ENCODE measurements around the gene LRRN1.
A peak's percentile ranks its signal among the peaks of the same experiment; 100 is the strongest.

The LRRN1 gene

GRCh38 chr3:3799173-3800079 is at the start of gene LRRN1:
Gene LRRN1 (plus strand): TSS chr3:3799431. CDS start chr3:3844642, 45,211 bp downstream.
- DNase-seq: peak; percentile 18 to 30

DNA sequence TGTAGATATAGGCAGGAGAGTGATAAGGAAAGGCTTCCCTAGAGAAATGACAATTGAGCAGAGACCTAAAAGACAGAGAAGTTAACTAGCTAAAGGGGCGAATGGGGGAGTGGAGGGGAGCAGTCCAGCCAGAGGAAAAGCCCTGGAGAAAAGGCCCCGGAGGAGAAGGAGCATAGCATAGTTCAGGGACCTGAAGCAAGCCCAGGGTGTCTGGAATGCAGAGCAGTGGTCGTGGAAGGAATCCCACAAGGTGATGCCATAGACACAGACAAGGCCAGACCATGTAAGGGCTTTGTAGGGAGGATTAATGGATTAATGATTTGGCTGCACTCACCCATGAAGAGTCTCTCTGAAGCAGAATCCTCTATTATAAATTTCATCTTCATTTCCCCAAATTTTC is 45.8 kb upstream of the LRRN1 start:
- DNase-seq: no peak

- no peak for DNase-seq
These were observed 33.6 kb upstream of the LRRN1 start for GRCh38 chr3:3765661-3766060.

- no peak for DNase-seq
These were observed 33.1 kb upstream of the LRRN1 start for GRCh38 chr3:3766140-3766539.

DNA sequence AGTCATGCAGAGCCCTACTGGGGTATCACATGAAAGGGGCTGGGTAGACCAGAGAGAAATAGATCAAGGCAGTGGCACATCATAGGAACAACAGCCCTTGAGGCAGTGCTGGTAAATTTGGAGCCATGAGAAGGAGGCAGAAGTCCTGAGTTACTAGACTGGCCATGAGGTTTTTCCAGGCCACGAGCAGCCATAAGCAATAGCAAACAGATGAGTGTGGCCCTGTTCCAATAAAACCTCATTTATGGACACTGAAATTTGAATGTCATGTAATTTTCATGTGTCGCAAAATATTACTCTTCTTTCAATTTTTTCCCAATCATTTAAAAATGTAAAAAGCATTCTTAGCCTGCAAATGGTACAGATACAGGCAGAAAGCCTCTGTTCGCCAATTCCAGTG is 28.1 kb upstream of the LRRN1 start:
- no peak for DNase-seq

DNA sequence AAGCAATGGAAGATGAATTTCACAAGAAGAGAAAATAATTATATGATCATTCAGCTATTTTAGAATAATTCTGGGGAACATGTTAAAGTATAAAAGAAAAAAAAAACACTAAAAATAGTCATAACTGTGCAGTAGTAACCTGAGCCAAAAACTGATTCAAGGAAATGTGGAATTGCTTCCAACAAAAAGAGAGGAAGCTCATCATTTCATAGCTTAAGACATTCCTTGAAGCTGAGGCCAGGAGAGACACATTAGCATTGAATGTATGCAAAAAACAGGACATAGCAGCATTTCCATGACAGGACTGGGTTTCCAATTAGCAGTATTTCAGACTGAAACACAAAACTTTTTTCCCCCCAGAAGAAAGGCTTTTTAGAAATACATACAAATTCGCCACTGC is 27.7 kb upstream of the LRRN1 start:
- DNase-seq: no peak

- DNase-seq: no peak
These were observed 26.9 kb upstream of the LRRN1 start for GRCh38 chr3:3772338-3772737.

- DNase-seq: no peak
These were observed 26.3 kb upstream of the LRRN1 start for GRCh38 chr3:3772920-3773319.

DNA sequence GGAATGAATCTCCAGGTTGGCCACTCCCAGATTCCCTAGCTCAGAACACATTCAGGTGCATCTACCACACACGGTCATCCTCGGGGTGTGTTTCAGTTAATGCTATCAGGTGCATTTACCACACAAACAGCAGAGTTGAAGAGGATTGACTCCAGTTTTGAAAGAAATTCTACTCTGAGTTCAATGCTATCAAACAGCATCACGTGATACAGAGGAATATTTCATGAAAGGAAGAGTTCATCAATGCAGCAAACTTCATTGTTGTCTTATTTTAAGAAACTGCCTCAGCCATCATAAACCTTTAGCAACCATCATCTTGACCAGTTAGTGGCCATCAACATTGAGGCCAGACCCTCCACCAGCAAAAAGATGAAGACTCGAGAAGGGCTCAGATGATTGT is 22.6 kb upstream of the LRRN1 start:
- DNase-seq: no peak

GRCh38 chr3:3778216-3778615 is 21.0 kb upstream of the LRRN1 start:
- no peak for DNase-seq

GRCh38 chr3:3778641-3779270 is 20.5 kb upstream of the LRRN1 start:
- no peak for DNase-seq

- DNase-seq: no peak
These were observed 16.8 kb upstream of the LRRN1 start for GRCh38 chr3:3782457-3782856.

DNA sequence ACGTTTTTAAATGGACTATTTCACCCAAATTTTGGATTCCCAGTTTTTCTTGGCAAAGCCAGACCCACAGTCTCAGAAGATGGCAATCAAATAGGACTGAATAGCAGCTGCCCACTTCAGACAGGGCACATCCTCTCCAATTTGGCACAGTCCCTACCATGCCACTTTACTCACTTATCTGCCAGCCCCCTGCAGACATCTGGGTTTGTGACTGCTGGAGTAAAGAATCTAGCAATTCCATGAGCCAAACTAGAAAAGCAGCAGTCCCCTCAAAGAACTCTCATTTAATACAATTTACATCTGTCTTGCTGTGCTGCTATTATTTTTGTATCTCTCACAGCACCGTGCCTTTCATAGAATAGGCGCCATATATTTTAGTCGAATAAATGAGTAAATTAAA is 16.0 kb upstream of the LRRN1 start:
- no peak for DNase-seq

DNA sequence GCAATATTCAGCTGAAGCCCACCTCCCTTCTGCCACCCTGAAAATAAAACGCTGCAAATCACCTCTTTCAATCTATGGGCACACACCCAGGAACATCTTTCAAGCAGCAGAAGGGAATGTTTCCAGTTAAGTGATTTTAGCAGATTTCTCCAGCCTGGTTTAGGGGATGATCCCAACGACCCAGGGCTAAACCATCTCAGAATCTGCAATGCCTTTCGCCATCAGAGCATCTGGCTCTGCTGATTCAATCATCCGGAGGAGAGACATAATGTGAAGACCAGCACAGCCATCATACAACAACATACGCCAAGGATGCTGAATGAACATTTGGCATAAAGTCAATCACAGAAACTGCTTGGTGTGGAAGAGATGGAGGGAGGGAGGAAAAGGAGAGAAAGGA is 15.5 kb upstream of the LRRN1 start:
- DNase-seq: no peak

- DNase-seq: no peak
These were observed 6.8 kb upstream of the LRRN1 start for GRCh38 chr3:3792391-3792790.

- DNase-seq: peak in 1 of 2 experiments; percentile 5
These were observed 559 bp upstream of the LRRN1 start for GRCh38 chr3:3798631-3799113.

- DNase-seq: no peak
These were observed 837 bp downstream of the LRRN1 start for GRCh38 chr3:3800080-3800455.

DNA sequence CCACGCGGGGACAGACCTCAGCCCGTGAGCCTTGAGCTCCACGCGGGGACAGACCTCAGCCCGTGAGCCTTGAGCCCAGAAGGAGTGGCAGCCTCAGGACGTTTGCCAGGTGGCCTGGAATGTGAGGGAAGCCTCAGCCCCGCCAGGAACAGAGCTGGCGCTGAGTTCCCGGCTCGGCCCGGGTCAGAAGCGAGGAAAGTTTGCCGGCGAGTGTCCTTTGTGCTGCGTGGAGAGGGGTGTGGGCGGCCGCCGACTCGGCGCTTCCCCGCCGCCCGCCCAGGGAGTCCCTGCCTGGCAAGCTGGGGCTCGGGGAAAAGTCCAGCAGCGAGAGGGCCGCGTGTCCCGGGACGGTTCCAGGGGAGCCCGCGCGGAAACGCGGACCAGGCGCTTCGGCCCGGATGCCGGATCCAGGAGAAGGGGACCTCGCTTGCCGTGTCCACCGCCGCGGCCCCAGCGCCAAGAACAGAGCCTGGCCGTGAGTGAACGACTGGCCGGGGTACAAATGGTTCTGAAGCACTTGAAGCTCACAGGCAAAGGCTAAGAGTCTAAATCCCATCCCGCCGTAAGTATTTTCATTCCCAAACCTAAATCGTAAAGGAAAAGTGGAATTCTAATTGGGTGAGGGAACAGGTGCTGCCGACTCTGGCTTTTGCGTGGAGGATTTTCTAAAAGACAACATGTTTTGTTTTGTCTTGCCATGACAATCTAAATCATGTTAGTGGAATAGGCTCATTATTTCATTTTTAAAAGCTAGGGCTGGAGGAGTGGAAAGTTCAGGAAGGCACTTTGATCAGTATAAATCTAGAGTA is 1.7 kb downstream of the LRRN1 start:
- no peak for DNase-seq

- DNase-seq: no peak
These were observed 2.2 kb downstream of the LRRN1 start for GRCh38 chr3:3801494-3801841.

- no peak for DNase-seq
These were observed 2.8 kb downstream of the LRRN1 start for GRCh38 chr3:3802046-3802445.

DNA sequence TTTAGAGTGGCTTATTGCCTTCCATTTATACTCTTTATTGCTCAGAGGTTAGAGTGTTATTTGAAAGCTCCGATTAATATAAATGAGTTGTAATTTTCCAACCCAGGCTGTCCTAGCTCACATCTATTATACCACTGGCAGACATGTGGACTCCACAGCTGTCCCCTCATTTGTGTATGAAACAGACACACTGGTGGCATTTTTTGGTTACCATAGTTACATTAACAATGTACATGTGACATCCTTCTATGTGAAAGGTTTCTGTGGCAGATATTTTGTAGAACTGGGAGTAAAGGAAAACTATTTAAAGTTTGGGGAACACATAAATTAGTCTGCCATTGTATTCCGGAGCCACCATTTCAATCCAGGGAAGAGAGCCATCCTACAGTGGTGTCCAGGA is 5.3 kb downstream of the LRRN1 start:
- DNase-seq: no peak

DNA sequence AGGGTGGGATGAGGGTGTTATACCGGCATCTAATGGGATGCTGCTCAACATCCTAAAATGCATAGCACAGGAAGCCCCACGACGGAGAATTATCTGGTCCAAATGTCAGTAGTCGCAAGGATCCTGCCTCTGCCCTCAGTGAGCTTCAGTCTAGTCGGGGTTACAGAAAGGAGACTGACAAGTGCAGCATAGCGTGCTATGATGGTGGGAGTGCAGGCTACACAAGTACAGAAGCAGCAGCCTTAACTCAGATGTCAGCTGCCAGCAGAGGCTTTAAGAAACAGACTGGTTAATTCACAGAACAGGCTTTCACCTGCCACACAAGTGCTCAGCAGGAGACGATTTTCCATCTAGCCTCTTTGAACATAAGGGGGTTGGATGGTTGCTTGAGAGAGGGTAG is 6.9 kb downstream of the LRRN1 start:
- DNase-seq: no peak

DNA sequence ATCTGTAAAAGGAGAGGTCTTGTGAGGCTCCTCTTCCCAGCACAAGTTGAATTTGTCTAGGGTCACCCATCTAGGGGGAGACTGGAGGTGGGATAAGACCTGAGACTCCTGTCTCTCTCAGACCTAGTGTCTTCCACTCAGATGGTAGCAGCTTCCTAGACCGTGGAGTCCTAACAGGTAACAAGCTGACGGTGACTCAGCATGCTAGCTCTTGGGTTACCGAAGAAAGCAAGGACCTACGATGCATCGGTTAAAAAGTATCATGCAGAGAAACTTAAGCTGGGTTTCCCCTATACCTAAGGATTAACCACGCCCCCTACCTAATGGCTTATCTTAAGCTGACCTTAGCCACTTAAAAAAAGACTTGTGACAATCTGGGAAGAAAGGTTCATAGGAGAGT is 7.6 kb downstream of the LRRN1 start:
- DNase-seq: no peak

DNA sequence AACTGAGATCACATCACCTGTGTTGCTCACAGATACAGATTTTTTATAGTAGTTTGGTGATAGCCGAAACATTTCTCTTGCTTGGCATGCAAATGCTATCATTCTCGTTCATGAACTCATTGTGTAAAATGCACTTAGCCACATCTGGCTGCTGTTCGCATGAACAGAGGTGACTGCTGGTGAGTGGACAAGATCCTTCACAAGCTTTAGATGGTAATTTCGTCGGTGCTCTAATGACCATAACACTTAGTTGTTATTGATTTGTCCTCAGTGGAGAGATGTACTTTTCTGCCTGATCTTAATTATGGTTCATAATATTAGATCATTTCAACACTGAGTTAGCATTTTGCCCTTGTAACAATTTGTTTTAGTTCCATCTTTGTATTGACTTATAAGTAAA is 13.8 kb downstream of the LRRN1 start:
- no peak for DNase-seq
